Measurements from ENCODE around the gene DBNL. TPM values are rescaled to one million over a fixed set of nuclear protein-coding genes. Genes with fewer than 3 reads are reported as not detected.
"Not testable (repeated sequence)": the region's sequence is repeated elsewhere in the genome, so short reads cannot be mapped to it uniquely, and the experiment has no call there.

Gene DBNL
- total and polyA plus RNA-seq, 2 of the 13 experiments (the other 11 are each of a cell fraction or from before 2014, with no cell fraction given), result 20.8 to 35.1 TPM

GRCh38 chr7:44044315-44045225 is at the start of gene DBNL (continued):
- TF ChIP-seq FOXK1 (CRISPR knock-in tag; IDR thresholded peaks at IDR 0.05; ENCODE audit: borderline replicate concordance, low read depth), result peak; percentile 46; the same call in 1 of the 2 replicates
- TF ChIP-seq MAFK (conservative IDR thresholded peaks at IDR 0.05 in 1 of 2, IDR thresholded peaks at IDR 0.05 in 1 of 2; ENCODE audit: low read length in 2 of 2), result no peak
- TF ChIP-seq RERE (CRISPR knock-in tag; IDR thresholded peaks at IDR 0.05; ENCODE audit: low read depth), result no peak
- TF ChIP-seq ZNF407 (CRISPR knock-in tag; IDR thresholded peaks at IDR 0.05; ENCODE audit: not compliant biosample characterization), result peak; percentile 95

- intact Hi-C loops (cut with micrococcal nuclease; ENCODE audit: unreplicated experiment); H2AFZ ChIP-seq (ENCODE audit: low read length); CTCF ChIA-PET (ENCODE audit: low intra/inter-chr PET ratio, low total read pairs); BruUV-seq (replicated peaks); POLR2A ChIA-PET; FAIRE-seq; H3K27ac ChIP-seq (ENCODE audit: extremely low read length, insufficient read depth, low read length); H3K4me3 ChIP-seq (replicated peaks in 1 of 3; ENCODE audit: insufficient read depth in 1 of 3, low read depth in 2 of 3, low read length in 3 of 3); H3K9ac ChIP-seq (ENCODE audit: insufficient read depth, low read depth, low read length); H3K36me3 ChIP-seq (replicated peaks in 1 of 2; ENCODE audit: control insufficient read depth in 1 of 2, insufficient read depth in 2 of 2, low read length in 2 of 2); H3K4me2 ChIP-seq (ENCODE audit: low read depth, low read length); H4K20me1 ChIP-seq (ENCODE audit: insufficient read depth, low read length); H3K27me3 ChIP-seq (ENCODE audit: control insufficient read depth in 1 of 2, insufficient read depth in 2 of 2, low read length in 2 of 2); H3K9me3 ChIP-seq (ENCODE audit: low read length); ATAC-seq; in situ Hi-C loops (cut with HindIII; ENCODE audit: extremely low pct_ligation_motif_present, low pct_unique_long_range_greater_than_20kb); H3K4me1 ChIP-seq (ENCODE audit: insufficient read depth, low read length); H3K79me2 ChIP-seq (ENCODE audit: insufficient read depth, low read length); DNase-seq (ENCODE audit: low spot score): not testable (repeated sequence)
- no CpG with 5 or more reads among the region's 3 CpGs for WGBS (ENCODE audit: low lambda C conversion rate)
Observed at GRCh38 chr7:43997532-43997931, 47.0 kb upstream of the DBNL start, which contains the start of gene SPDYE1. TSS of gene SPDYE1 (plus strand) at chr7:43997897. CDS start at chr7:43999950, 2,053 bp downstream.
